ENCODE results near the gene AP1S1.

- TF ChIP-seq POLR2A (IDR thresholded peaks at IDR 0.05; ENCODE audit: low read length) (no peak), GATA1 (IDR thresholded peaks at IDR 0.05; ENCODE audit: low read depth, low read length) (no peak)
Observed at GRCh38 chr7:101134399-101134980, 19.8 kb upstream of the AP1S1 start.
